IMR-90 (cell line): ENCODE data around the gene C14orf180. TPM values are rescaled to one million over a fixed set of nuclear protein-coding genes. Genes with fewer than 3 reads are reported as not detected.
A peak's percentile ranks its signal among the peaks of the same experiment; 100 is the strongest.

Experiments
- ATAC-seq: fragments of 200-7000 bp; cut with Tn5 transposase; 2 replicates; pipeline ENCODE4 v1.9.1; 2020; ENCODE audit warnings: low read depth, mild to moderate bottlenecking, moderate library complexity
- BruUV-seq: library from RNA; stranded (reverse); fragments of 400-500 nt; replicated peaks from 2 replicates; lab custom pipeline; 2021; lab: Mats Ljungman, UMichigan
- CTCF ChIA-PET: fragments of 300-600 bp; formaldehyde crosslinking; extraction: SDS; loops from one replicate; lab custom pipeline; 2021; ENCODE audit warnings: antibody characterized with exemption; lab: Yijun Ruan, JAX
- POLR2A ChIA-PET: fragments of 300-600 bp; sonication (Branson Sonifier 250); formaldehyde crosslinking; loops from one replicate; lab custom pipeline; 2022; ENCODE audit warnings: antibody characterized with exemption; ENCODE audit not compliant: unreplicated experiment; lab: Charles Lee
- DNase-seq: peaks from one replicate; pipeline ENCODE4 v3.0.0; 2013
- H2AFZ ChIP-seq: replicated peaks from 2 replicates; pipeline ENCODE3; 2013; ENCODE audit warnings: low read length, mild to moderate bottlenecking; ENCODE audit not compliant: poor library complexity
- H2AK5ac ChIP-seq: 2 replicates; pipeline ENCODE4 v1.6.1; 2013; ENCODE audit warnings: low read depth, low read length, inconsistent platforms
- H2AK9ac ChIP-seq: replicated peaks from 2 replicates; pipeline ENCODE3; 2013; ENCODE audit warnings: mild to moderate bottlenecking, low read depth, low read length, moderate library complexity; ENCODE audit not compliant: poor library complexity
- H2BK120ac ChIP-seq: 2 replicates; pipeline ENCODE4 v1.6.1; 2013; ENCODE audit warnings: low read depth, low read length, inconsistent platforms
- H2BK15ac ChIP-seq: 3 replicates; pipeline ENCODE4 v1.6.1; 2013; ENCODE audit warnings: low read depth, low read length, inconsistent platforms
- H2BK20ac ChIP-seq: 2 replicates; pipeline ENCODE4 v1.6.1; 2013; ENCODE audit warnings: low read depth, mild to moderate bottlenecking, inconsistent platforms, low read length, moderate library complexity
- H2BK5ac ChIP-seq: 2 replicates; pipeline ENCODE4 v1.6.1; 2013; ENCODE audit warnings: mild to moderate bottlenecking, low read depth, low read length, inconsistent platforms; ENCODE audit not compliant: poor library complexity, severe bottlenecking
- H3K14ac ChIP-seq: replicated peaks from 2 replicates; pipeline ENCODE4 v1.6.1; 2013; ENCODE audit warnings: low read depth, low read length, inconsistent platforms
- H3K18ac ChIP-seq: 2 replicates; pipeline ENCODE4 v1.6.1; 2013; ENCODE audit warnings: low read depth, low read length, control low read depth
- H3K23ac ChIP-seq: 2 replicates; pipeline ENCODE4 v1.6.1; 2013; ENCODE audit warnings: low read depth, low read length, inconsistent platforms
- H3K27ac ChIP-seq: 2 replicates; pipeline ENCODE4 v1.5.1; 2013; ENCODE audit warnings: mild to moderate bottlenecking, control low read depth, low read length; ENCODE audit not compliant: insufficient read depth
- H3K27me3 ChIP-seq: 2 replicates; pipeline ENCODE4 v1.6.1; 2013; ENCODE audit warnings: low read length; ENCODE audit not compliant: control insufficient read depth, insufficient read depth
- H3K36me3 ChIP-seq: 2 replicates; pipeline ENCODE4 v1.6.1; 2013; ENCODE audit warnings: low read length, mixed read lengths; ENCODE audit not compliant: control insufficient read depth, insufficient read depth
- H3K4ac ChIP-seq: 2 replicates; pipeline ENCODE4 v1.6.1; 2013; ENCODE audit warnings: low read depth, low read length, inconsistent platforms
- H3K4me1 ChIP-seq: 2 replicates; pipeline ENCODE4 v1.6.1; 2013; ENCODE audit warnings: low read length, mixed read lengths; ENCODE audit not compliant: control insufficient read depth, insufficient read depth
- H3K4me2 ChIP-seq: 2 replicates; pipeline ENCODE4 v1.6.1; 2013; ENCODE audit warnings: low read depth, mild to moderate bottlenecking, control low read depth, low read length, moderate library complexity
- H3K4me3 ChIP-seq: 2 replicates; pipeline ENCODE4 v1.5.1; 2013; ENCODE audit warnings: low read depth, mild to moderate bottlenecking, control low read depth, low read length, moderate library complexity; ENCODE audit not compliant: insufficient read depth
- H3K56ac ChIP-seq: 2 replicates; pipeline ENCODE4 v1.6.1; 2013; ENCODE audit warnings: low read length, inconsistent platforms; ENCODE audit not compliant: insufficient read depth; ENCODE audit errors: extremely low read depth
- H3K79me1 ChIP-seq, 2 experiments: 2 replicates each; pipeline ENCODE4 v1.6.1; 2013; ENCODE audit warnings: low read length in 2 of 2, inconsistent platforms in 1 of 2, low read depth in 1 of 2
- H3K9ac ChIP-seq: 2 replicates; pipeline ENCODE4 v1.6.1; 2013; ENCODE audit warnings: low read depth, low read length, control low read depth
- H3K9me1 ChIP-seq: 2 replicates; pipeline ENCODE4 v1.6.1; 2013; ENCODE audit warnings: low read length, inconsistent platforms; ENCODE audit not compliant: insufficient read depth
- H3K9me3 ChIP-seq: 2 replicates; pipeline ENCODE4 v1.6.1; 2013; ENCODE audit warnings: low read length; ENCODE audit not compliant: control insufficient read depth, insufficient read depth
- H4K20me1 ChIP-seq: 2 replicates; pipeline ENCODE4 v1.6.1; 2013; ENCODE audit warnings: low read length, inconsistent platforms; ENCODE audit not compliant: insufficient read depth
- H4K5ac ChIP-seq: 2 replicates; pipeline ENCODE4 v1.6.1; 2013; ENCODE audit warnings: mild to moderate bottlenecking, low read depth, low read length, control low read depth
- H4K8ac ChIP-seq, 2 experiments: 2 replicates each; pipeline ENCODE4 v1.6.1; 2013; ENCODE audit warnings: low read depth in 2 of 2, low read length in 2 of 2, control low read depth in 1 of 2, inconsistent platforms in 1 of 2
- H4K91ac ChIP-seq: 2 replicates; pipeline ENCODE4 v1.6.1; 2013; ENCODE audit warnings: low read depth, low read length, inconsistent platforms; ENCODE audit not compliant: insufficient read depth
- CHD1 ChIP-seq: IDR thresholded peaks from 2 replicates; pipeline ENCODE4 v1.6.1; 2012; ENCODE audit warnings: low read depth, low read length, improper control_type of control experiment
- MAZ ChIP-seq: IDR thresholded peaks from 2 replicates; pipeline ENCODE4 v1.6.1; 2012; ENCODE audit warnings: low read depth, mild to moderate bottlenecking, low read length, improper control_type of control experiment, moderate library complexity, borderline replicate concordance
- SMC3 ChIP-seq: fragments of 150-350 bp; IDR thresholded peaks from 2 replicates; pipeline ENCODE4 v1.6.1; 2016; ENCODE audit warnings: low read depth, mild to moderate bottlenecking, antibody characterized with exemption, low read length, moderate library complexity
- WGBS, 2 experiments: methylation state at CpG; one replicate each; pipeline versions ENCODE4 v1.1.5 to v1.1.7; 2013; ENCODE audit warnings: missing lambda C conversion rate in 2 of 2; ENCODE audit not compliant: insufficient read length in 1 of 2; ENCODE audit errors: extremely low coverage in 2 of 2; 5-methylcytosine and 5-hydroxymethylcytosine counted together
- dilution Hi-C: fragments of 300-500 bp; cut with HindIII; formaldehyde crosslinking; loops from one replicate; pipeline ENCODE4 v1.14.3; 2018; ENCODE audit warnings: low sequenced_read_pairs; ENCODE audit not compliant: unreplicated experiment
- in situ Hi-C: fragments of 300-500 bp; cut with MboI; formaldehyde crosslinking; loops from 3 replicates; pipeline ENCODE4 v1.14.3; 2019; ENCODE audit warnings: low sequenced_read_pairs, inconsistent platforms, mixed read lengths
- intact Hi-C: fragments of 100-400 bp; cut with micrococcal nuclease; formaldehyde crosslinking; loops from 2 replicates; pipeline ENCODE4 v1.10.0; 2022
- polyA plus RNA-seq, 3 experiments: library from polyadenylated mRNA; depleted of rRNA; stranded (reverse); fragments of >200 nt; gene quantifications; 2 replicates each; pipeline ENCODE4 v1.2.3, GENCODE V29; 2012; ENCODE audit warnings: low replicate concordance in 1 of 3
- total RNA-seq: library from RNA; depleted of rRNA; stranded (reverse); fragments of >200 nt; gene quantifications from 2 replicates; pipeline ENCODE4 v1.2.3, GENCODE V29; 2012

The C14orf180 gene
- total and polyA plus RNA-seq, 2 of the 4 experiments (the other 2 are of a cell fraction) = not detected

DNA sequence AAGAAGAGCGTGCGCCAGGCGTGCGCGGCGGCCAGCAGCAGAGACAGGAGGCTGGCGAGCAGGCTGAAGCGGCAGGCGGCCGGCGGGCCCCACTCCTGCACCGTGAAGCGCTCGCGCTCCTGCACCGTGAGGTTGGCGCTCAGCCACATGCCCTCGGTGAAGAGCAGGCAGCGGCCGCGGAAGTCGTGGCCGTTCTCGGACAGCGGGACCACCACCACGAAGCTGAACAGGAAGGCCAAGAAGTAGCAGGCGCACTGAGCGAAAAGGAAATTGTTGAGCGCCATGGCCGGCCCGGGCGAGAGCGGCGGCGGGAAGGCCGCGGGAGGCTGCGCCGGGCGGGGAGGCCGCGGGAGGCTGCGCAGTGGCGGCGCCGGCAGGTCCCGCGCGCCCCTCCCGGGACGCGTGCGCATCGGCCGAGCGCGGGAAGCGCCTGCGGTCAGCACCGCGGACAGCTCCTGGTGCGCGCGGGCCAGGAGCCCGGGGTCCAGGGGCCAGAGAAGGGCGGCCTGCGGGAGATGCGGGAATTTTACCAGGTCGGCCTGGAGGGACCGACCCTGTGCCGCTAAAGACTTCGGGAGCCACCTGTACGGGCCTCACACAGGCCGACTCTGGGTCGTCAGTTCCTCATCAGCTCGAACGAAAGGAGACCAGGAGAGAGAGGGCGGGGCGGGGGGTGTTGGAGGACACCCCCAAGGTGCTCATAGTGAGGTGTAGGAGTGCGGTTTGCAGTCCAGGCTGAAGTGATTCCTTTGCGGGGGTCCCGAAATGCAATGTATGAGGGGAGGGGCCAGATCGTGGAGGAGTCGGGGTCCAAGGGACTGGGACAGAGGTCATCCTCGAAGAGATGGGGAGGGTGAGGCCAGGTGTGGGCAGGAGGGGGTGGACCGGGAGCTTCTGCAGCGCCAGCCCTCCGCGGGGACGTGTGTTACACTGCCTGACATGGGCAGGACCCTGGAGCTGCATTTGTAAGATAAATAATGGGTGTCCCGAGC, 25.2 kb downstream of the C14orf180 start, which contains the start of gene TMEM179:
Gene TMEM179 (minus strand): TSS at position 315 of the 992 bp plus-strand sequence. CDS start 31 bp downstream, at position 284.
- Histone ChIP-seq H2BK20ac (no peak within 1 kb of the TSS), H2BK120ac (no peak within 1 kb of the TSS), H4K5ac (no peak within 1 kb of the TSS), H3K4me3 (no peak within 1 kb of the TSS), H3K9ac (no peak within 1 kb of the TSS), H2AK9ac (no peak within 1 kb of the TSS), H3K14ac (no peak within 1 kb of the TSS), H3K9me3 (no peaks in the 10 kb centered on the region), H3K4me1 (no peaks in the 10 kb centered on the region), H3K18ac (no peak within 1 kb of the TSS), H3K27ac (no peak within 1 kb of the TSS), H4K20me1 (no peaks in the 10 kb centered on the region), H3K4ac (no peak within 1 kb of the TSS), H3K56ac (no peak within 1 kb of the TSS), H2BK15ac (no peak within 1 kb of the TSS), H4K8ac (no peak within 1 kb of the TSS), H4K91ac (no peak within 1 kb of the TSS), H3K23ac (no peak within 1 kb of the TSS), H3K4me2 (peak within 1 kb of the TSS; percentile 37; the same call in 1 of the 2 replicates), H2AFZ (peak within 1 kb of the TSS; percentile 67), H3K27me3 (peaks cover 19% of the 10 kb centered on the region), H3K36me3 (no peaks in the 10 kb centered on the region), H2AK5ac (no peak within 1 kb of the TSS), H3K9me1 (no peaks in the 10 kb centered on the region), H2BK5ac (no peak within 1 kb of the TSS), H3K79me1 (no peaks in the 10 kb centered on the region)
- ChIA-PET CTCF (no interaction called here), POLR2A (no interaction called here)
- in situ Hi-C loops (no loop called here), dilution Hi-C loops (no loop called here), intact Hi-C loops (no loop called here)
- no TSS peak for BruUV-seq
- WGBS, 2 experiments = 6% methylated on average over 50 of the region's 91 CpGs; no CpG with 5 or more reads in 1 of the 2 experiments
- TF ChIP-seq CHD1 (no peak), SMC3 (no peak), MAZ (0 out of 2 replicates have a peak, but pooled peaks have one; percentile 16)
- DNase-seq (peak; percentile 4), ATAC-seq (peak; percentile 82)
